Measurements from ENCODE around the gene UEVLD. TPM values are rescaled to one million over a fixed set of nuclear protein-coding genes. Genes with fewer than 3 reads are reported as not detected.

The UEVLD gene
- total RNA-seq, 1 experiment from 2014 or later, result 15.9 TPM

- ChIA-PET CTCF (interaction anchor here (0.6 kb wide), 1 partner anchor 67 kb away, joined by 3 read pairs; no protein-coding TSS in a partner anchor), POLR2A (no interaction called here)
- H3K4me1 ChIP-seq, result no peaks in the 10 kb centered on the region
- Mint-ChIP-seq H3K27me3 (ENCODE audit: insufficient read depth, unreplicated experiment) (no peaks in the 10 kb centered on the region), H3K36me3 (ENCODE audit: insufficient read depth, unreplicated experiment) (peaks cover 30% of the 10 kb centered on the region), H3K4me3 (ENCODE audit: unreplicated experiment) (no peak overlapping the region), H3K4me1 (ENCODE audit: low read depth, unreplicated experiment) (no peaks in the 10 kb centered on the region), H3K9me3 (ENCODE audit: unreplicated experiment) (no peaks in the 10 kb centered on the region), H3K27ac (ENCODE audit: unreplicated experiment) (no peak overlapping the region)
- no peaks in the 10 kb centered on the region for H3K9me3 ChIP-seq
- peaks cover 2% of the 10 kb centered on the region; the same call in 1 of the 2 replicates for H3K36me3 ChIP-seq (ENCODE audit: control insufficient read depth, insufficient read depth, low read length)
- TF ChIP-seq CTCF (IDR thresholded peaks at IDR 0.05; ENCODE audit: insufficient read depth in 1 of 2, low read depth in 1 of 2, low read length in 1 of 2, severe bottlenecking in 1 of 2, unreplicated experiment in 1 of 2), result no peak
- no TSS peak for BruUV-seq (replicated peaks)
- H3K27me3 ChIP-seq (replicated peaks; ENCODE audit: control insufficient read depth, insufficient read depth, low read length), result no peaks in the 10 kb centered on the region
- H3K4me3 ChIP-seq (ENCODE audit: low read depth, low read length), result no peak overlapping the region
- DNase-seq, result no peak
- intact Hi-C loops (cut with micrococcal nuclease; ENCODE audit: unreplicated experiment), result no loop called here
These were observed 86.2 kb downstream of the UEVLD start for GRCh38 chr11:18502352-18502751.

GRCh38 chr11:18501629-18502028, 86.9 kb downstream of the UEVLD start:
- no peak for TF ChIP-seq CTCF (IDR thresholded peaks at IDR 0.05; ENCODE audit: insufficient read depth in 1 of 2, low read depth in 1 of 2, low read length in 1 of 2, severe bottlenecking in 1 of 2, unreplicated experiment in 1 of 2)
- intact Hi-C loops (cut with micrococcal nuclease; ENCODE audit: unreplicated experiment), result no loop called here
- ChIA-PET CTCF (no interaction called here), POLR2A (no interaction called here)
- BruUV-seq (replicated peaks), result no TSS peak
- H3K9me3 Mint-ChIP-seq (ENCODE audit: unreplicated experiment), result no peaks in the 10 kb centered on the region
- no peaks in the 10 kb centered on the region for H3K4me1 ChIP-seq
- H3K27me3 ChIP-seq (replicated peaks; ENCODE audit: control insufficient read depth, insufficient read depth, low read length), result no peaks in the 10 kb centered on the region
- H3K4me3 Mint-ChIP-seq (ENCODE audit: unreplicated experiment), result no peak overlapping the region
- peaks cover 23% of the 10 kb centered on the region for H3K36me3 Mint-ChIP-seq (ENCODE audit: insufficient read depth, unreplicated experiment)
- no peaks in the 10 kb centered on the region for H3K27me3 Mint-ChIP-seq (ENCODE audit: insufficient read depth, unreplicated experiment)
- H3K36me3 ChIP-seq (ENCODE audit: control insufficient read depth, insufficient read depth, low read length), result peaks cover 2% of the 10 kb centered on the region; the same call in 1 of the 2 replicates
- H3K4me3 ChIP-seq (ENCODE audit: low read depth, low read length), result no peak overlapping the region
- no peak for DNase-seq
- H3K4me1 Mint-ChIP-seq (ENCODE audit: low read depth, unreplicated experiment), result no peaks in the 10 kb centered on the region
- H3K27ac Mint-ChIP-seq (ENCODE audit: unreplicated experiment), result no peak overlapping the region
- H3K9me3 ChIP-seq, result no peaks in the 10 kb centered on the region

- H3K36me3 Mint-ChIP-seq (ENCODE audit: insufficient read depth, unreplicated experiment), result peaks cover 20% of the 10 kb centered on the region
- Histone ChIP-seq H3K9me3 (no peaks in the 10 kb centered on the region), H3K4me3 (ENCODE audit: low read depth, low read length) (no peak overlapping the region), H3K4me1 (peaks cover 3% of the 10 kb centered on the region; the same call in 1 of the 2 replicates), H3K27me3 (replicated peaks; ENCODE audit: control insufficient read depth, insufficient read depth, low read length) (no peaks in the 10 kb centered on the region), H3K36me3 (ENCODE audit: control insufficient read depth, insufficient read depth, low read length) (peaks cover 2% of the 10 kb centered on the region; the same call in 1 of the 2 replicates)
- no peaks in the 10 kb centered on the region for H3K9me3 Mint-ChIP-seq (ENCODE audit: unreplicated experiment)
- BruUV-seq (replicated peaks), result no TSS peak
- POLR2A ChIA-PET, result no interaction called here
- H3K4me3 Mint-ChIP-seq (ENCODE audit: unreplicated experiment), result no peak overlapping the region
- CTCF ChIA-PET, result no interaction called here
- no peaks in the 10 kb centered on the region for H3K27me3 Mint-ChIP-seq (ENCODE audit: insufficient read depth, unreplicated experiment)
- no peak for DNase-seq
- H3K4me1 Mint-ChIP-seq (ENCODE audit: low read depth, unreplicated experiment), result no peaks in the 10 kb centered on the region
- intact Hi-C loops (cut with micrococcal nuclease; ENCODE audit: unreplicated experiment), result no loop called here
- no peak overlapping the region for H3K27ac Mint-ChIP-seq (ENCODE audit: unreplicated experiment)
- no peak for TF ChIP-seq CTCF (IDR thresholded peaks at IDR 0.05; ENCODE audit: insufficient read depth in 1 of 2, low read depth in 1 of 2, low read length in 1 of 2, severe bottlenecking in 1 of 2, unreplicated experiment in 1 of 2)
These were observed 90.5 kb downstream of the UEVLD start for GRCh38 chr11:18498039-18498438.

All from Caco-2 (cell line).